Endothelial cell (in vitro differentiated cells): ENCODE results near the gene CDKN2D. TPM values are rescaled to one million over a fixed set of nuclear protein-coding genes. Genes with fewer than 3 reads are reported as not detected.

Experiments
- DNase-seq: peaks from one replicate; pipeline ENCODE4 v3.0.0; 2021; ENCODE audit warnings: low spot score
- H3K27ac Mint-ChIP-seq: one replicate; pipeline ENCODE4 v1.8.0; 2021; ENCODE audit warnings: mixed read lengths, inconsistent platforms; ENCODE audit not compliant: unreplicated experiment
- H3K27me3 Mint-ChIP-seq: one replicate; pipeline ENCODE4 v1.8.0; 2021; ENCODE audit warnings: mild to moderate bottlenecking, moderate library complexity, mixed read lengths, inconsistent platforms; ENCODE audit not compliant: unreplicated experiment
- H3K36me3 Mint-ChIP-seq: one replicate; pipeline ENCODE4 v1.8.0; 2021; ENCODE audit warnings: mild to moderate bottlenecking, low read depth, mixed read lengths, inconsistent platforms; ENCODE audit not compliant: unreplicated experiment
- H3K4me1 Mint-ChIP-seq: one replicate; pipeline ENCODE4 v1.8.0; 2021; ENCODE audit warnings: mild to moderate bottlenecking, mixed read lengths, inconsistent platforms; ENCODE audit not compliant: unreplicated experiment
- H3K4me3 Mint-ChIP-seq: one replicate; pipeline ENCODE4 v1.8.0; 2021; ENCODE audit warnings: mild to moderate bottlenecking, mixed read lengths, inconsistent platforms; ENCODE audit not compliant: unreplicated experiment
- H3K9me3 Mint-ChIP-seq: one replicate; pipeline ENCODE4 v1.8.0; 2021; ENCODE audit warnings: mixed read lengths, inconsistent platforms; ENCODE audit not compliant: unreplicated experiment
- total RNA-seq: library from RNA; stranded (reverse); fragmentation: NEBNext Ultra II Directional; extraction: Animal tissue kit (Norgen Biotek cat#: 25700); gene quantifications from one replicate; pipeline ENCODE4 v1.2.1, GENCODE V29; 2021; ENCODE audit not compliant: unreplicated experiment
- TF ChIP-seq, protein P1 (sequence below): fragments of 200-600 bp; sonication (generic); IDR thresholded peaks from one replicate; pipeline ENCODE4 v1.5.0; 2021; ENCODE audit warnings: antibody characterized with exemption; ENCODE audit not compliant: unreplicated experiment

The CDKN2D gene
- total RNA-seq, 1 donor from 2014 or later = 8.1 TPM

DNA sequence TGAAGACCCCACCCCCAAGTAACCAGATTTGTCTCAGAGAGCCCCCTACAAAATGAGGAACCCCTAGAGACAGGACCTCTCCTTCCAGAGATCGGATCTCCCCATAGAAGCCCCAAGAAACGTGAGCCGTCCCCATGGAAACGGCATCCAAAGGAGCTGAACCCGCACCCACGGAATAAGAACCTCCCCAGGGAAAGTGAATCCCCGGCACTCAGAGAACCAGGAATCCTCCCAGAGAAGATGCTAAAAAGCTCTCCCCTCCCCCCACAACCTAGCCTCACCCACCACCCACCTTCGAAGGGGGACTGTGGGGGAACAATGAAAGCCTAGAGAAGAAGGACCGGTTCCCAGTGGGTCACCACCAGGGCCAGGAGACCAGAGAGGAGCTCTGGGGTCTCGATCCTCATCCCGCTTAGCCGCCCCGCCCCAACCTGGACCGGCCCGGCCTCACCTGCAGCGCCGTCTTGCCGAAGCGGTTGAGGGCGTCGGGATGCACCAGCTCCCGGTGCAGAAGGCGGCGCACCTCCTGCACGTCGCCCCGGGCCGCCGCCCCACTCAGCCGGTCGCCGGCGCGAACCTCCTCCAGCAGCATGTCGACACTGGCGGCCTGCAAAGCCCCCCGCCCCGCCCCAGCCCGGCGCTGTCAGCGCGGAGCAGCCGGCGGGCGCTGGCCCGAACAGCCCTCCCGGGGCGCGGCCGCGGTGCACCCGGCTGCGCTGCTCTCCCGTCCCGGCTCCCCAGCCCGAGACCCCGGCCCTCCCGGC, 535 bp downstream of the CDKN2D start:
- Mint-ChIP-seq H3K27me3 (peaks cover 11% of the 10 kb centered on the region), H3K9me3 (no peaks in the 10 kb centered on the region), H3K27ac (peak overlapping the region; percentile 72), H3K36me3 (peaks cover 17% of the 10 kb centered on the region), H3K4me1 (peaks cover 34% of the 10 kb centered on the region), H3K4me3 (peak overlapping the region; percentile 93)
- no peak for DNase-seq
- TF ChIP-seq, protein P1, sequence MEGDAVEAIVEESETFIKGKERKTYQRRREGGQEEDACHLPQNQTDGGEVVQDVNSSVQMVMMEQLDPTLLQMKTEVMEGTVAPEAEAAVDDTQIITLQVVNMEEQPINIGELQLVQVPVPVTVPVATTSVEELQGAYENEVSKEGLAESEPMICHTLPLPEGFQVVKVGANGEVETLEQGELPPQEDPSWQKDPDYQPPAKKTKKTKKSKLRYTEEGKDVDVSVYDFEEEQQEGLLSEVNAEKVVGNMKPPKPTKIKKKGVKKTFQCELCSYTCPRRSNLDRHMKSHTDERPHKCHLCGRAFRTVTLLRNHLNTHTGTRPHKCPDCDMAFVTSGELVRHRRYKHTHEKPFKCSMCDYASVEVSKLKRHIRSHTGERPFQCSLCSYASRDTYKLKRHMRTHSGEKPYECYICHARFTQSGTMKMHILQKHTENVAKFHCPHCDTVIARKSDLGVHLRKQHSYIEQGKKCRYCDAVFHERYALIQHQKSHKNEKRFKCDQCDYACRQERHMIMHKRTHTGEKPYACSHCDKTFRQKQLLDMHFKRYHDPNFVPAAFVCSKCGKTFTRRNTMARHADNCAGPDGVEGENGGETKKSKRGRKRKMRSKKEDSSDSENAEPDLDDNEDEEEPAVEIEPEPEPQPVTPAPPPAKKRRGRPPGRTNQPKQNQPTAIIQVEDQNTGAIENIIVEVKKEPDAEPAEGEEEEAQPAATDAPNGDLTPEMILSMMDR = no peak

DNA sequence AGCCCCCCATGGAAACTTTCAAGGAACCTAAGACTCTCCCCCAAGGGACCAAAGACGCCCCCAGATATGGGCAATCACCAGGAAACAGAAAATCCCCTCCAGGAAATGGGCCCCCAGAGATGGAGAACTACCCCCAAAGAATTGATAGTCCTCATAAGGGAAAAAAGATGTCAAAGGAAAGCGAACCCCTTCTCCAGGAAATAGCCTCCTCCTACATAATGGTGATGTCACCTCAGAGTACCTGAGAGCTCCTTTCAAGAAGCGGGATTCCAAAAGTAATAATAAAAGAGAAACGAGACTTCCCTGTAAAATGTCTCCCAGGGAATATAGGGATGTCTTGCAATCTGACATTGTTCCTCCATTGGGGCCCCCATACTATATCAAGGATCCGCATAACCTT, 1.1 kb downstream of the CDKN2D start:
- H3K36me3 Mint-ChIP-seq = peaks cover 17% of the 10 kb centered on the region
- TF ChIP-seq, protein P1 = no peak
- no peak for DNase-seq
- H3K9me3 Mint-ChIP-seq = no peaks in the 10 kb centered on the region
- peaks cover 11% of the 10 kb centered on the region for H3K27me3 Mint-ChIP-seq
- peaks cover 34% of the 10 kb centered on the region for H3K4me1 Mint-ChIP-seq
- peak overlapping the region; percentile 72 for H3K27ac Mint-ChIP-seq
- H3K4me3 Mint-ChIP-seq = peak overlapping the region; percentile 93

DNA sequence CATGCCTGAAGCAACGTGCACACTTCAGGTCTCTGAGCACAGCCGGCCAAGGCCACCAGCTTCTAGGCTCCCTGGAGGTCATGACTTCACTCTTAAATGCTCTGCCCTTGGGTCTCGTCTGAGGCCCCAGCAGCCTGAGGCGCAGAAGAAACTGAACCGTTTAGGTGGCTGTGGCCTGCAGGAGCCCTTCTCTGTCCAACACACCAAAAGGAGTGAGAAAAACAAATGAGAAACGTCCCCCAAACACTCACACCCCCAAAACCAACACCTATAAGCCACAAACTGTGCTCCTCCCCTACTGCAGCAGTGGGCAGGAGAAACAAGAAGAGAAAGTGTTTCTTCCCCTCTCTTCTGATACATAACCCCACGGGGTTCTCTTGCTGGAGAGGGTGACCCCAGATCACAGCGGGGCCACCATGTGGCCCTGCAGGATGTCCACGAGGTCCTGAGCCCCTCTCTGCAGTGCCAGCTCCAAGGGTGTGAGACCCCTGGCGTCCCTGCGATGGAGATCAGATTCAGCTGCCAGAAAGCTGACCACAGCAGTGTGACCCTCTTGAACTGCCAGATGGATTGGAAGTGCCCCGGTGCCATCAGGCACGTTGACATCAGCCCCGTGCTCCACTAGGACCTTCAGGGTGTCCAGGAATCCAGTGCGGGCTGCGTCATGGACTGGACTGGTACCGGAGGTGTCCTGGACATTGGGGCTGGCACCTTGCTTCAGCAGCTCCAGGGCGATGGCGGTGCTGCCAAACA, 1.9 kb downstream of the CDKN2D start:
- peaks cover 11% of the 10 kb centered on the region for H3K27me3 Mint-ChIP-seq
- peak overlapping the region; percentile 79 for H3K27ac Mint-ChIP-seq
- peak overlapping the region; percentile 93 for H3K4me3 Mint-ChIP-seq
- peaks cover 17% of the 10 kb centered on the region for H3K36me3 Mint-ChIP-seq
- TF ChIP-seq, protein P1 = no peak
- no peaks in the 10 kb centered on the region for H3K9me3 Mint-ChIP-seq
- H3K4me1 Mint-ChIP-seq = peaks cover 34% of the 10 kb centered on the region
- no peak for DNase-seq

DNA sequence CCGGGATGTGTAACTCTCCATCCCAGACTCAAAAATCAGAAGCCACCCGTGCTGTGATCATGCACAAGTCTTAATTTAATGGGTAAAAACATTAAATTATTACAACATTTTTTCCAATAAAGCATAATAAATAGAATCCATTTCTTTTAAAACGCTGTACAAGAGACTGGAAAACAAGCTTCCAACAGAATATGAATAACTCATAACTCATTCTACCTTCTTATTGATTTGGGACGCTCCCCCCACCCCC, 2.4 kb downstream of the CDKN2D start:
- Mint-ChIP-seq H3K4me1 (peaks cover 34% of the 10 kb centered on the region), H3K27me3 (peaks cover 11% of the 10 kb centered on the region), H3K4me3 (peak overlapping the region; percentile 93), H3K36me3 (peaks cover 20% of the 10 kb centered on the region), H3K9me3 (no peaks in the 10 kb centered on the region), H3K27ac (peak overlapping the region; percentile 79)
- TF ChIP-seq, protein P1 = no peak
- no peak for DNase-seq
